ENCODE data around the gene GZMB.
A peak's percentile ranks its signal among the peaks of the same experiment; 100 is the strongest.
"Not testable (repeated sequence)": the region's sequence is repeated elsewhere in the genome, so short reads cannot be mapped to it uniquely, and the experiment has no call there.

The GZMB gene, protein sequence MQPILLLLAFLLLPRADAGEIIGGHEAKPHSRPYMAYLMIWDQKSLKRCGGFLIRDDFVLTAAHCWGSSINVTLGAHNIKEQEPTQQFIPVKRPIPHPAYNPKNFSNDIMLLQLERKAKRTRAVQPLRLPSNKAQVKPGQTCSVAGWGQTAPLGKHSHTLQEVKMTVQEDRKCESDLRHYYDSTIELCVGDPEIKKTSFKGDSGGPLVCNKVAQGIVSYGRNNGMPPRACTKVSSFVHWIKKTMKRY

DNA sequence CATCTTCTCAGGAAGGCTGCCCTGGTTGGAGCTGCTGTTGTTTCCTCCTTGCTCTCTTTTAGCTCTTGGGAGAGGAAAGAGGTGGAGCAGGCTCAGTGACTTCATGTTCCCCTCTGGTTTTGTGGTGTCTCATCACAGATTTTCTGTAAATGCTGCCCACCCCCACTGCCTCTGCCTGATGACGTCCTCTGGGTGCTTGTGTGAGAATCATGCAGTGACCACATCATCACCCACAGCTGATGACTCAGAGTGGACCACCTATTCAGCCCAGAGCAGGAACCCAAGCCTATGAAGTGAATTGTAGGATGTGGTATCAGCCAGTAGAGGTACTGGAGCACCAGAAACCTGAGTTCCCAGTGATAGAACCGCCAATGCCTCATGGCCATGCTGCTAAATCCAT lies at the start of gene GZMB:
TSS of gene GZMB (minus strand) at position 33 of the 400 bp plus-strand sequence. CDS start at position 3, 30 bp downstream.
- no peak for DNase-seq

- no peak for DNase-seq
Measured at GRCh38 chr14:24681056-24681455, 47.1 kb upstream of the GZMB start.

DNA sequence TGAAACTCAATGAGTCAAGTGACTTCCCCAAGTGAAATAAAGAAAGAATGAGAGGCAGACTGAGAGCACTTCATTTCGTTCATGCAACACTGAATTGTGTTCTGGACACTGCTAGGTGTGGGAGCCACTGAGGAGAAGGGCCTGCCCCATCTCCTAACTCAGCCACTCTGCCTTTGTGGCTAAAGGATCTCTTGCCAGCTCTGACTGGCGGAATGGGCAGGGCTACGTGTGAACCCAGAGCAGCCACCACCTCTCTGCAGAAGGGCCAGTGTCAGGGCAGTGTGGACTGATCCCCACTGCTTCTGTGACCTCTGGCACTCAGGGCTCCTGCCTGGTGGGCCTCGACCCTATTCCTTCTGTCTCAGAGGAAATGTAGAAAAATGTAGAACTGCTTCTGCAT lies 46.5 kb upstream of the GZMB start:
- no peak for DNase-seq

GRCh38 chr14:24679248-24679961 lies 45.4 kb upstream of the GZMB start:
- no peak for DNase-seq

DNA sequence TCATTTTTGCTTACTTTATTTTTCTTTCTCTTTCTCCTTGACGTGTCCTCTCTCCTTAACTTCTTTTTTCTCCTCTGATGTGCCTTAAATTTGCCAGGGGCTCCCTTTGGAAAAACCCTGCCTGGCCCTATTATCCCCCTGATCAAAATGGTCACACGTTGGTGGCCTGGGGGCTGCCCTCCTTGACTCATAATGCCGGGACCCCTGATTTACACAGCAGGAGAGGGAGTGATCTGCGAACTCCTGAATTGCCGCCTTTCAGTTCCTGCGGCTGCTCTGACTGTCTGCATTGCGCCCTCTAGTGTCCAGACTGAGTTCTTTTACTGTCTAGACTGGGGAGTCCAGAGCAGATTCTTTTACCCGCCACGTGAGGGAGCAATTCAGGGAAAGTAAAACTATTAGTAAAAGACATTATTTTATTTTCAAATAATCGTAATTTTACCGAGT lies 44.8 kb upstream of the GZMB start:
- DNase-seq, result peak; percentile 21

DNA sequence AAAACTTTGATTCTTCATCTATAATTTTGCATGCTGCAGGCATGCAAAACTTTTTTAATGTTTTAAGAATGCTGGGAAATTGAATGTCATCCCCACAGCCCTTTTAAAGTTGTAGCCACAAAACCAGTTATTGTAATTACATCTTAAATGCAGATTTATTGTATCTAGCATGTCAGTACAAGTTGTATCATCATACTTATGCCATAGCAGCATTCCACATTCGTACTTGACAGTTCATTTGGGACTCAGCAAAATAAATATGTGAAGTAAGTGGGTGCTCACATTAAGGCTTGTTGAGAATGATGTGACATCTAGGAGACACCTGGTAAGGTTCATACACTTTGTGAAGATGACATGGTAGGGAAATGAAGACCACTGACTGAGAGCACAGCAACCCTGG lies 44.0 kb upstream of the GZMB start:
- DNase-seq, result no peak

GRCh38 chr14:24674204-24674970 lies 40.4 kb upstream of the GZMB start:
- no peak for DNase-seq

DNA sequence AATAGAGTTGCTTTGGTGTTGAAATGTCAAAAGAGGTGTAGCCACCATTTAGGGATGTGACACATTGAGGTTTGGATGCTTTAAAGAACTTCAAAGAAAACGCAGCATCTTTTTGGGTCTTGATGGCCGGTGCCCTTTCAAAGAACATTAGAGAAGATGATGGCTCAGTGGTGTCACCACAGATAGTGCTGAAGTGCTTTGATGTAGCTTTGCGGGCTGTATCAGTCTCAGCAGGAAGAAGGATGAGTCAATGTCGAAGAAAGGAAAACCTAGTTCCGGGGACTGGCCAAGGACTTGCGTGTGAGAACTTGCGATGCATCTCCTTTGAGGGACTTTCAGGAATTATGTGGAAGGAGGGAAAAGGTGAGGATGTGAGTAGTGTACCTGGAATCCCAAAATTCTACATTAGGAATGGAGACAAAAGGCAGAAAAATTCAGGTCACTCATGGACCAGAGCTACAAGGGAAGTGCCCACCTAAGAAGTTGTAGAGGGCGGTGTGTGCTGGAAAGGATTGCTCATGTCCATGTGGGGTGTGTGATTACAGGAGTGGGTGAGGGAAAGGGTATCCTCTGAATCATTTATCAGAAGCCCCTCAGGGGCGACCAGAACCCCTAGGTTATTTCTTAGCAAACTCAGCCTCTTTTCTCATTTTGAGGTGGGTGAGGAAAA lies 39.7 kb upstream of the GZMB start:
- no peak for DNase-seq

- no peak for DNase-seq
Measured at GRCh38 chr14:24673059-24673458, 39.1 kb upstream of the GZMB start.

DNA sequence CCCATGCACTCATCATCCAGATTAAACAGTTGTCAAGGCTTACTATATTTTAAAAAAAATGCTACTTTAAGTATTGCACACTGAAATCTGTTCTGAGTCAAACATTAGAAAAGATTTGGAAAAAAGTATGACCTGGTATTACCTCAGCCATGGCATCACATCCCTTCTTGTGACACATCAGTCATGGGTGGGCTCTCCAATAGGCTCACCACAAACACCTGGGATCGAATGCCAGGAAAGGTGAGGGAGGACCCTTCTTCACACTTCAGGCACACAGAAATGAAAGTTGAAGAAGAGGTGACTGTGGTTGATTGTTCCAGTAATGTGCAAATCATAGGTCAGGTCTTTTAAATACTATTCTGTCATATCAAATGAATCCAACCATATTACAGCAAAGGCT lies 36.6 kb upstream of the GZMB start:
- DNase-seq, result no peak

DNA sequence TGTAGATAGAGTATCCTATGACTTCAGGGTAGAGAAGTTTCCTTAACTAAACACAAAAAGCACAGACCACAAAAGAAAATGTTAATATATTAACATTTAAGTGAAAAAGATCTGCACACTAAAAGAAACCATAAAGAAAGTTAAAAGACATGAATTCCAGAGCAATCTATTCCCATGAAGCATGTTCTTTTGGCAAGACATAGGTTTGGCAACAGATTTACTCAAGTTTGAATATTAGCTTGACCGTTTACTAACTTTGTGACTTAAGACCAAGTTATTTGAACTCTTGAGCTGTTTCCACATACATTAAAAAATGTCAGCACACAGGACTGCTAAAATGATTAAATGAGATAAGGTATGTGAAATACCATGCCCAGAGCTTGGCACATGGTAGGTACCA lies 35.7 kb upstream of the GZMB start:
- no peak for DNase-seq

GRCh38 chr14:24665440-24665991 lies 31.5 kb upstream of the GZMB start:
- DNase-seq, result no peak

DNA sequence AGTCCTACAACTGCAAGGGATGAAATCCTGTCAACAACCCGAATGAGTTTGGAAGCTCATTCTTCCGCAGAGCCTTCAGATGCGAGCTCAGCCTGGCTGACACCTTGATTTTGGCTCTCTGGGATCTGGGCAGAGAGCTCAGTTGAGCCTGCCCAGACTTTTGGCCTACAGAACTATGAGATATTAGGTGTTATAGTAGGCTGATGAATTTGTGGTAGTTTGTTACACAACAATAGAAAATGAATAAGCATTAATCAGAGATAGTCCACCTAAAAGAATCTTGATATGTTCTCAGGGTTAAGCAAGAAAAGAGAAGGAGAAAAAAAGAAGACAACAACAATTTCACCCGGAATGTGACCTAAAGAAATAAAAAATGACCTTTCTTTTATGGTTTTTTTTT lies 30.4 kb upstream of the GZMB start:
- no peak for DNase-seq

- DNase-seq, result no peak
Measured at GRCh38 chr14:24662753-24663152, 28.8 kb upstream of the GZMB start.

DNA sequence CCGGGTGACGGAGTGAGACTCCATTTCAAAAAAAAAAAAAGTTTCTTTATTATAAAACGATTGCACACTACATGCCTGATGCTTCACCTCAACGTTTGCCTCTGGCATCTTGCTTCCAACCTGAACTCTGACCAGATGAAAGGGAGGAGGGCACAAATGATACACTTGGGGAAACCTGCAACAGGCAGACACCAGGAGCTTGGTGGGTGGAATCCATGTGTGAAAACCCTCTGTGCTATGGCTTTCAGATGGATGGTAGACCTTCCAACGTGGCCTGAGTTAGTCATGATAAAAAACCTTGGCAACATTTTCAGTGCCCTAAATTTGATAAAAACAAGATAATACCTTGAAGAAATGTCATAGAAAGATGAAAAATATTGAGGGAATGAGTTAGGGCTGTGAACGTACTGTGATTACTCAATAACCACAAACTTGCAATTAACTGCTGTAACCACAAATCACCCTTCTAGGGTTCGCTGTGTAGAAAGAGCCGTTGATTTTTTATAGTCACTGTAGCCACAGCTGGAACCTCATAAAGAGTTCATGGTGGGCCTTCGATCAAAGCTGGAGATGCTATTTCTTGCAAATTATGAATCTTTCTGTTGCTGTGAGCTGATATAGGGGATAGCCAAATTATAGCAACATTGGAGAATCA lies 26.1 kb upstream of the GZMB start:
- DNase-seq, result no peak

GRCh38 chr14:24648361-24648760 lies 14.4 kb upstream of the GZMB start:
- DNase-seq, result not testable (repeated sequence)

DNA sequence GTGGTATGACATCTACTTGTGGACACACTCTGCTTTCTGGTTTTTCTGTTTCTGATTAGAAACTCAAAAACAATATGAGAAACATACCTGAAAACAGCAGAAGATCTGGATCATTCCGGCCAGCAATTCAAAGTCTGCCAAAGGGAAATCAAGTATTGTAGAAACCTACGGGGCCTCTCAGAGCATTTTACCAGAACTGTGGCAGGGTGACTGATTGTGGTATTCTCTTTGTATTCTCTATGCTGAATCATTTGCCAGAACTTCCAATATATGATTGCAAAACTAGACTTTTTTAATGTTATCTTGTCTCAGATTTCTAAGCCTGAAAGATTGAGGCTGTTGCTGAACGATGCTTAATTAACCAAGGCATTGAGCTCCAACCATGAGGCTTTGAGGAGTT lies 5.9 kb upstream of the GZMB start:
- no peak for DNase-seq

GRCh38 chr14:24639270-24639669 lies 5.3 kb upstream of the GZMB start:
- DNase-seq, result no peak

DNA sequence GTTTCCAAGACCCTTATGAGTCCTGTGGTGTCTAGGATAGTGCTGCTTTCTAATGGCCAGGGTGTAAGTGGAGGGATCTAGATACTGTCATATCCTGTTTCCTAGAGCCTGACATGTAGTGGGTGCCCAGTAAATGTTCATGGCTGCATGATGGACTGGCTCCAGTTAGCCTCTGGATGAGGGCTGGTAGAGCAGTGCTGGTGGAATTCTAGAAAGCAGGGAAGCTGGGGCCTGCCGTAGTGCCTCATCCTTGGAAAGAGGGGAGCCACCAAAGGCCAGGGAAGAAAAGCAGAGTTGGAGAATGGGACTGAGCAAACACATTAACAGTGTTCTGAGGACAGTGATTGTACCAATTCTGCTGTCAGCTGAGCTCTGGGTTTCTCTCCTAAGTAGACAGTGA lies 637 bp downstream of the GZMB start:
- no peak for DNase-seq

DNA sequence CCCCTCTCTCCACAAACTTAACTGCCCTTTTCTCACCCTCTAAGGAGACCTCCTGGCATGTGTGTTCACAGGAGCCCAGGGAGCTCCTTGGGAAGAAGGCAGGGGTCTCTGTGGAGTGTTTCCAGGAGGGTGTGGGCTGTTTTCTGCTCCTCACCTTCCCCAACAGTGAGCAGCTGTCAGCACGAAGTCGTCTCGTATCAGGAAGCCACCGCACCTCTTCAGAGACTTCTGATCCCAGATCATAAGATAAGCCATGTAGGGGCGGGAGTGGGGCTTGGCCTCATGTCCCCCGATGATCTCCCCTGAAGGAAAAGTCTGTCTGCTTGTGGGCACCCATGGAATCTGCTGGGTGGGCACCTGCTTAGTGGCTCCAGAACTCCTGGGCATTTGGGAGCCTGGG lies 1.2 kb downstream of the GZMB start:
- DNase-seq, result no peak

DNA sequence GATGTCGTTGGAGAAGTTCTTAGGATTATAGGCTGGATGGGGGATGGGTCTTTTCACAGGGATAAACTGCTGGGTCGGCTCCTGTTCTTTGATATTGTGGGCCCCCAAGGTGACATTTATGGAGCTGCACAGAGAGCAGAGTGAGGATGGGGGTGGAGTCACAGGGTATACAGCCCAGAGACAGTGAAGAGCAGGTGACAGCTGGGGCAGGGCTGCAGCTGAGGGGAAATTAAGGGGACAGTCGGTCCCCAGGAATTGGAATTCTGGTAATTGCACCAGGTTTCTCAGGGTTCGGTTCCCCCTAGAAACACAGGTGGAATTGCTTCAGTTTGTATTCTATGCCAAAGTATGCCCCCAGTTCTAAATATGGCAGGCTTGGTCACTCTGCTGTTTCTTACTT lies 1.7 kb downstream of the GZMB start:
- DNase-seq, result no peak

GRCh38 chr14:24631749-24632335 lies 2.1 kb downstream of the GZMB start:
- no peak for DNase-seq
